Dedifferentiated amniotic fluid mesenchymal stem cell (primary cell): ENCODE results near the gene FAM117B.
A peak's percentile ranks its signal among the peaks of the same experiment; 100 is the strongest.
"Not testable (repeated sequence)": the region's sequence is repeated elsewhere in the genome, so short reads cannot be mapped to it uniquely, and the experiment has no call there.

ENCODE experiments used
- DNase-seq: peaks from one replicate; pipeline ENCODE4 v3.0.0-alpha.2; 2016; ENCODE audit errors: extremely low spot score

FAM117B gene

GRCh38 chr2:202758604-202759003 lies 123.8 kb downstream of the FAM117B start:
- DNase-seq: no peak

GRCh38 chr2:202760848-202761247 lies 126.1 kb downstream of the FAM117B start:
- no peak for DNase-seq

- DNase-seq: no peak
These were observed 127.8 kb downstream of the FAM117B start for GRCh38 chr2:202762556-202762955.

GRCh38 chr2:202763916-202764315 lies 129.1 kb downstream of the FAM117B start:
- no peak for DNase-seq

- no peak for DNase-seq
These were observed 130.2 kb downstream of the FAM117B start for GRCh38 chr2:202764991-202765390.

- DNase-seq: no peak
These were observed 130.7 kb downstream of the FAM117B start for GRCh38 chr2:202765436-202765835.

GRCh38 chr2:202768273-202768672 lies 133.5 kb downstream of the FAM117B start:
- no peak for DNase-seq

- no peak for DNase-seq
These were observed 134.4 kb downstream of the FAM117B start for GRCh38 chr2:202769201-202769600.

GRCh38 chr2:202771336-202771735 lies 136.6 kb downstream of the FAM117B start:
- DNase-seq: peak; percentile 76

GRCh38 chr2:202771741-202772460 lies 137.1 kb downstream of the FAM117B start:
- DNase-seq: peak; percentile 48

- DNase-seq: no peak
These were observed 138.7 kb downstream of the FAM117B start for GRCh38 chr2:202773301-202773973.

GRCh38 chr2:202774104-202774503 lies 139.3 kb downstream of the FAM117B start:
- DNase-seq: no peak

- no peak for DNase-seq
These were observed 143.4 kb downstream of the FAM117B start for GRCh38 chr2:202778217-202778616.

- DNase-seq: no peak
These were observed 145.8 kb downstream of the FAM117B start for GRCh38 chr2:202780514-202781021.

GRCh38 chr2:202782940-202783558 lies 148.3 kb downstream of the FAM117B start:
- DNase-seq: no peak

GRCh38 chr2:202786842-202787241 lies 152.1 kb downstream of the FAM117B start:
- no peak for DNase-seq

- DNase-seq: no peak
These were observed 155.9 kb downstream of the FAM117B start for GRCh38 chr2:202790676-202791075.

GRCh38 chr2:202797944-202798343 lies 163.2 kb downstream of the FAM117B start:
- DNase-seq: no peak

GRCh38 chr2:202805911-202806310 lies 171.1 kb downstream of the FAM117B start:
- not testable (repeated sequence) for DNase-seq

- DNase-seq: peak; percentile 75
These were observed 172.8 kb downstream of the FAM117B start for GRCh38 chr2:202807431-202808138.

- DNase-seq: no peak
These were observed 174.0 kb downstream of the FAM117B start for GRCh38 chr2:202808754-202809153.

GRCh38 chr2:202813387-202813786 lies 178.6 kb downstream of the FAM117B start:
- no peak for DNase-seq
